Gastrocnemius medialis (tissue), 4 donors: Measurements from ENCODE around the gene PTPA. TPM values are rescaled to one million over a fixed set of nuclear protein-coding genes. Genes with fewer than 3 reads are reported as not detected.

Experiments
- ATAC-seq, 2 donors: fragments of 150-250 bp; one replicate each; pipeline ENCODE4 v1.9.1; 2016
- DNase-seq, 2 donors: peaks; one replicate each; pipeline ENCODE4 v3.0.0-alpha.2; 2019
- H3K27ac ChIP-seq, 4 donors: fragments of 200-600 bp; sonication (generic); 1 replicate in 1 of 4; 2 replicates in 3 of 4; pipeline ENCODE4 v1.5.1; 2016 to 2018; ENCODE audit warnings: mild to moderate bottlenecking in 2 of 4, moderate library complexity in 1 of 4
- H3K27me3 ChIP-seq, 3 donors: fragments of 200-600 bp; sonication (generic) in 2 of 3; 1 replicate in 1 of 3; 2 replicates in 2 of 3; pipeline versions ENCODE4 v1.5.1 to v1.6.0; 2016 to 2019; ENCODE audit warnings: mild to moderate bottlenecking in 1 of 3, moderate library complexity in 1 of 3
- H3K36me3 ChIP-seq, 2 donors: fragments of 200-600 bp; sonication (generic) in 1 of 2; one replicate each; pipeline ENCODE4 v1.5.1; 2017 to 2018
- H3K4me1 ChIP-seq, 2 donors: fragments of 200-600 bp; sonication (generic) in 1 of 2; one replicate each; pipeline ENCODE4 v1.5.1; 2016 to 2017; ENCODE audit warnings: mild to moderate bottlenecking in 2 of 2
- H3K4me3 ChIP-seq, 4 donors: fragments of 200-600 bp; sonication (generic) in 3 of 4; 1 replicate in 1 of 4; 2 replicates in 3 of 4; pipeline ENCODE4 v1.5.1; 2016 to 2019; ENCODE audit warnings: mild to moderate bottlenecking in 2 of 4
- H3K9me3 ChIP-seq, 3 donors: fragments of 200-600 bp; sonication (generic) in 2 of 3; 1 replicate in 1 of 3; 2 replicates in 2 of 3; pipeline ENCODE4 v1.5.1; 2016 to 2019
- POLR2A ChIP-seq, 2 donors: fragments of 450-650 bp; IDR thresholded peaks; one replicate each; pipeline ENCODE4 v1.6.1; 2017; ENCODE audit warnings: antibody characterized with exemption in 2 of 2, mild to moderate bottlenecking in 2 of 2, moderate library complexity in 2 of 2
- in situ Hi-C, 4 donors: fragments of 200-750 bp; cut with MboI; loops; one replicate each; pipeline versions ENCODE4 v1.15.0 to v1.8.0; 2017; ENCODE audit warnings: low sequenced_read_pairs in 4 of 4
- intact Hi-C: fragments of 100-400 bp; cut with DNase I; formaldehyde crosslinking; loops from one replicate; pipeline ENCODE4 v1.15.1; 2023; ENCODE audit warnings: low total_unique reads
- total RNA-seq, 4 donors: library from RNA; depleted of rRNA; stranded (reverse); fragments of >200 nt; gene quantifications; one replicate each; pipeline versions ENCODE4 v1.1.0 to v1.2.3, GENCODE V29; 2016
- TF ChIP-seq, protein P1 (sequence below), 5 experiments: fragments of 450-650 bp in 3 of 5; fragments of 200-600 bp in 2 of 5; sonication (generic) in 2 of 5; IDR thresholded peaks in 4 of 5; conservative IDR thresholded peaks in 1 of 5; 1 replicate in 4 of 5; 2 replicates in 1 of 5; pipeline ENCODE4 v1.5.1; 2016 to 2019; ENCODE audit warnings: antibody characterized with exemption in 5 of 5, mild to moderate bottlenecking in 3 of 5, moderate library complexity in 3 of 5

The PTPA gene
- total RNA-seq, 4 donors from 2014 or later, result 37.6 to 71.6 (median 53.5) TPM

DNA sequence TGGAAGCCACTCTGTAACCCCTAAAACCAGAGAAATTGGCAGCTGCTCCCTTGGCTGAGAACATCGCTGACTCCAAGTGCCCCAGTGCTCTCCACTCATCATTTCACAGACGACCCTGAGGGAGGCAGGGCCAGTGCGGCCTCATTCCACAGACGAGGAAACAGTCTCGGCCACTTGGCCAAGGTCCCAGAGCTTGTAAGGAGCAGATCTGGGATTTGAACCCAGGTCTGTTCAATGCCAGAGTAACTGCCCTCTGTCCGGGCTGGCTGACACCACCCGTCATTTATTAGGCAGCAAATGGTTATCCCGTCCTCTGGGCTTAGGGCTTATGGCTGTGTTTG lies 86.7 kb downstream of the PTPA start:
- peaks cover 0 to 3% of the 10 kb centered on the region in 2 donors for H3K4me1 ChIP-seq
- in situ Hi-C loops, result no loop called here
- H3K27ac ChIP-seq, result peak overlapping the region; percentile 54 to 76 (median 68)
- H3K4me3 ChIP-seq, result no peak overlapping the region
- intact Hi-C loops, result no loop called here
- TF ChIP-seq, protein P1, sequence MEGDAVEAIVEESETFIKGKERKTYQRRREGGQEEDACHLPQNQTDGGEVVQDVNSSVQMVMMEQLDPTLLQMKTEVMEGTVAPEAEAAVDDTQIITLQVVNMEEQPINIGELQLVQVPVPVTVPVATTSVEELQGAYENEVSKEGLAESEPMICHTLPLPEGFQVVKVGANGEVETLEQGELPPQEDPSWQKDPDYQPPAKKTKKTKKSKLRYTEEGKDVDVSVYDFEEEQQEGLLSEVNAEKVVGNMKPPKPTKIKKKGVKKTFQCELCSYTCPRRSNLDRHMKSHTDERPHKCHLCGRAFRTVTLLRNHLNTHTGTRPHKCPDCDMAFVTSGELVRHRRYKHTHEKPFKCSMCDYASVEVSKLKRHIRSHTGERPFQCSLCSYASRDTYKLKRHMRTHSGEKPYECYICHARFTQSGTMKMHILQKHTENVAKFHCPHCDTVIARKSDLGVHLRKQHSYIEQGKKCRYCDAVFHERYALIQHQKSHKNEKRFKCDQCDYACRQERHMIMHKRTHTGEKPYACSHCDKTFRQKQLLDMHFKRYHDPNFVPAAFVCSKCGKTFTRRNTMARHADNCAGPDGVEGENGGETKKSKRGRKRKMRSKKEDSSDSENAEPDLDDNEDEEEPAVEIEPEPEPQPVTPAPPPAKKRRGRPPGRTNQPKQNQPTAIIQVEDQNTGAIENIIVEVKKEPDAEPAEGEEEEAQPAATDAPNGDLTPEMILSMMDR (IDR thresholded peaks at IDR 0.05 in 4 of 5, conservative IDR thresholded peaks at IDR 0.05 in 1 of 5), result no peak
- no peak for TF ChIP-seq POLR2A (IDR thresholded peaks at IDR 0.05)
- H3K27me3 ChIP-seq, result peaks cover 9 to 14% (median 11%) of the 10 kb centered on the region in 3 donors
- DNase-seq (no peak), ATAC-seq (no peak)
- no peaks in the 10 kb centered on the region for H3K9me3 ChIP-seq
- H3K36me3 ChIP-seq, result no peaks in the 10 kb centered on the region

Other genes with a start within 250 kb of the PTPA start
- gene KYAT1, start 229.5 kb upstream of the PTPA start, total RNA-seq, result 1 to 10 TPM; 4.7 to 7.4 (median 5.8) TPM
- gene LRRC8A, start 229.3 kb upstream of the PTPA start, total RNA-seq, result 10 to 100 TPM; 24.4 to 28.4 (median 27.0) TPM
- 10 to 100 TPM in 3 of 4 donors, 1 to 10 TPM in 1; 9.5 to 39.3 (median 30.3) TPM for gene PHYHD1, start 190.4 kb upstream of the PTPA start, total RNA-seq
- gene DOLK, start 163.8 kb upstream of the PTPA start, total RNA-seq, result 10 to 100 TPM in 1 of 4 donors, 1 to 10 TPM in 3; 6.5 to 11.8 (median 6.6) TPM
- 10 to 100 TPM; 24.7 to 59.7 (median 30.3) TPM for gene NUP188, start 163.7 kb upstream of the PTPA start, total RNA-seq
- 10 to 100 TPM; 33.6 to 55.1 (median 44.1) TPM for gene SH3GLB2, start 83.1 kb upstream of the PTPA start, total RNA-seq
- 10 to 100 TPM in 3 of 4 donors, 1 to 10 TPM in 1; 5.8 to 20.6 (median 18.1) TPM for gene MIGA2, start 74.8 kb upstream of the PTPA start, total RNA-seq
- gene DOLPP1, start 30.3 kb upstream of the PTPA start, total RNA-seq, result 1 to 10 TPM; 1.6 to 4.7 (median 2.8) TPM
- 100 to 1,000 TPM; 137 to 167 (median 144) TPM for gene CRAT, start 622 bp upstream of the PTPA start, total RNA-seq
- 1 to 10 TPM in 3 of 4 donors, under 1 TPM in 1; 0.92 to 3.4 (median 2.9) TPM for gene IER5L, start 66.8 kb downstream of the PTPA start, total RNA-seq